HG03442 (cell line): ENCODE results near the gene BAX.
"Not testable (repeated sequence)": the region's sequence is repeated elsewhere in the genome, so short reads cannot be mapped to it uniquely, and the experiment has no call there.

Experiments used
- ATAC-seq: cut with Tn5 transposase; IDR thresholded peaks from one replicate; pipeline ENCODE4 v1.9.1; 2021; ENCODE audit warnings: mild to moderate bottlenecking, moderate library complexity; ENCODE audit not compliant: unreplicated experiment

BAX gene

GRCh38 chr19:48954595-48955307 is at the start of gene BAX:
Gene BAX, plus strand, starts transcription at chr19:48954875. Its CDS starts 54 bp downstream, at chr19:48954929.
- ATAC-seq = peak; percentile 87

- no peak for ATAC-seq
These were observed 49.0 kb upstream of the BAX start for GRCh38 chr19:48905664-48906063.

GRCh38 chr19:48906324-48906723 is 48.4 kb upstream of the BAX start:
- no peak for ATAC-seq

- ATAC-seq = no peak
These were observed 47.0 kb upstream of the BAX start for GRCh38 chr19:48907671-48908070.

- not testable (repeated sequence) for ATAC-seq
These were observed 45.1 kb upstream of the BAX start for GRCh38 chr19:48909424-48910077.

GRCh38 chr19:48910803-48911202 is 43.9 kb upstream of the BAX start:
- ATAC-seq = no peak

- ATAC-seq = no peak
These were observed 41.4 kb upstream of the BAX start for GRCh38 chr19:48913114-48913889.

- ATAC-seq = no peak
These were observed 40.5 kb upstream of the BAX start for GRCh38 chr19:48914181-48914580.

GRCh38 chr19:48915757-48916156 is 38.9 kb upstream of the BAX start:
- ATAC-seq = no peak

- ATAC-seq = no peak
These were observed 36.6 kb upstream of the BAX start for GRCh38 chr19:48918071-48918470.

- ATAC-seq = no peak
These were observed 35.9 kb upstream of the BAX start for GRCh38 chr19:48918801-48919247.

- ATAC-seq = not testable (repeated sequence)
These were observed 35.4 kb upstream of the BAX start for GRCh38 chr19:48919271-48919670.

- no peak for ATAC-seq
These were observed 33.7 kb upstream of the BAX start for GRCh38 chr19:48920949-48921348.

GRCh38 chr19:48921721-48922500 is 32.8 kb upstream of the BAX start:
- no peak for ATAC-seq

- no peak for ATAC-seq
These were observed 31.9 kb upstream of the BAX start for GRCh38 chr19:48922548-48923490.

- ATAC-seq = no peak
These were observed 29.3 kb upstream of the BAX start for GRCh38 chr19:48925240-48925843.

- not testable (repeated sequence) for ATAC-seq
These were observed 28.8 kb upstream of the BAX start for GRCh38 chr19:48925890-48926289.

- ATAC-seq = no peak
These were observed 27.8 kb upstream of the BAX start for GRCh38 chr19:48926909-48927308.

GRCh38 chr19:48927692-48928091 is 27.0 kb upstream of the BAX start:
- ATAC-seq = not testable (repeated sequence)
